HG02938 (cell line): ENCODE results near the gene CFAP70.
"Not testable (repeated sequence)": the region's sequence is repeated elsewhere in the genome, so short reads cannot be mapped to it uniquely, and the experiment has no call there.

Experiments
- ATAC-seq: cut with Tn5 transposase; IDR thresholded peaks from one replicate; pipeline ENCODE4 v1.9.1; 2021; ENCODE audit warnings: mild to moderate bottlenecking, moderate library complexity; ENCODE audit not compliant: unreplicated experiment

CFAP70 gene

DNA sequence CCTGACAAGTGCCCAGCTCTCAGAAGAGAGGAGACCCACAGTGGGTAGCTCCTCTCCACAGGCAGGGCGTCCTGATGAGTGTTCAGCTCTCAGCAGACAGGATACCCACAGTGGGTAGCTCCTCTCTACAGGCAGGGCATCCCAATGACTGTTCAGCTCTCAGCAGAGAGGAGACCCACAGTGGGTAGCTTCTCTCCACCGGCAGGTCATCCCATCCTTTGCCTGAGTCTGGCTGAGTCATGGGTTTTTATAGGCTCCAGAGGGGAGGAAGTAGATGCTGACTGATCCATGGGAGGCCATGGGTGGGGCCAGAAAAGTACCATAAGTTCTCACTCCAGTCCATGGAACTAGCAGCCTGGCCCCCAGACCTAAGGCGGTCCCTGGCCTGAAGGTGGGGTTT is 18.5 kb downstream of the CFAP70 start:
- ATAC-seq: no peak

DNA sequence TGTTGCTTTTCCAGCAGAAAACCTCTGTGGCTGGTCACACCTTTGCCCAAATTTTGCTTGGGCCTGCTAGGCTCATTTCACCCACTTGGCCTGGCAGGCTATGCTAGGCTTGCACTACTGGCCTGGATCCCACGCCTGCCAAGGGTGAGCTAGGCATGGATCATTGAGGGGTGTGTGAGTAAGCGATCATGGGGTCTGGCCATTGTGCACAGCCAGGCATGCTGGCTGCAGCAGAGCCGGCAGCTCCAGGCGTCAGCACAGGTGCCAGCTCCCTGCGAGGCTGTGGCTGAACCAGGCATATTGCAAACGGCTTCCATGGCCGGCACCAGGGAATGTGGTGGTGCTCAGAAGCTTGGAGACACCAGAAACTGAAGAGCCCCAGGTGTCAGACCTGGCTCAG is 19.2 kb downstream of the CFAP70 start:
- ATAC-seq: no peak

DNA sequence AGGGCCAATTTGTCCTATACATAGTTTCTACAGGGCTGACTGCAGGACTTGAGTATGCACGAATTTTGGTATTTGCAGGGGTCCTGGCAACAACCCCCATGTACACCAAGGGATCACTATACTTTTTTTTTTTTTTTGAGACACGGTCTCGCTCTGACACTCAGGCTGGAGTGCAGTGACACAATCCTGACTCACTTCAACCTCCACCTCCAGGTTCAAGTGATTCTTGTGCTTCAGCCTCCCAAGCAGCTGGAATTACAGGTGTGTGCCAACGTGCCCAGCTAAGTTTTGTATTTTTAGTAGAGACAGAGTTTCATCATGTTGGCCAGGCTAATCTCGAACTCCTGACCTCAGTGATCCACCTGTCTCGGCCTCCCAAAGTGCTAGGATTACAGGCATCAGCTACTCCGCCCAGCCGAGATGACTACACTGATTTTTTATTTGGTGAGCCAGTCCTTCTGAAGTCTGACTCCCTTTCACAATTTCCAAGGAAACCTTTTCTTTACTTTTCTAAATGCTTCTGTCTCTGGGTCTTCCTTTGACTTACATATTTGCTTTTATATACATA is 19.8 kb downstream of the CFAP70 start:
- ATAC-seq: no peak

DNA sequence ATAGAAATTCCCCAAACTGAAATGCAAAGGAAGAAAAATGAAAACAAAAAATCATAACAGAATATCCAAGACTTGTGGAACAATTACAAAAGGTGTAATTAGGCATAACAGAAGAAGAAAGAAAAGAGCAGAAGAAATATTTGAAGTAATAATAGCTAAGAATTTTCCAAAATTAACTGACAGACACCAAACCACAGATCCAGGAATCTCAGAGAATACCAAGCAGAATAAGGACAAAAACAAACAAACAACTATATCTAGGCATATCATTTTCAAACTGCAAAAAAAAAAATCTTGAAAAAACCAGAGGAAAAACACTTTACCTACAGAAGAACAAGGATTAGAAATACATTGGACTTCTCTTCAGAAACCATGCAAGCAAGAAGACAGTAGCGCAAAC is 25.5 kb downstream of the CFAP70 start:
- no peak for ATAC-seq

DNA sequence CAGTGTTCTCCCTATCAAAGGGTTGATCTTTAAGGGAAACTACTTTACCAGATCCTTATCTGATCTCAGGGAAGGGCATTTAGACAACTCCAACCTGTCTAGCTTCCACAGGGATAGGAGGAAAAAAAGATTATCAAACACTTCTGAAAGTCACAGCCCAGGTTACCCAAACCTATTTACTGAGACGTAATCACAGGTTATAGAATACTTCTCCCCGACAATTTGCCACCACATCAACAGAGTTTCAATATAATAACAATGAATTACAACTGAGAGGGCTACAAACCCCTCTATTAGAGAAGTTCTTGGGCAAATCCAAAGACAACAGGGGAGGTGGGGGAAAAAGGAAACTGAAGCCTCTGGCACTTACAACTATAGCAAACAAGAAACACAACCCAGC is 26.3 kb downstream of the CFAP70 start:
- ATAC-seq: no peak

DNA sequence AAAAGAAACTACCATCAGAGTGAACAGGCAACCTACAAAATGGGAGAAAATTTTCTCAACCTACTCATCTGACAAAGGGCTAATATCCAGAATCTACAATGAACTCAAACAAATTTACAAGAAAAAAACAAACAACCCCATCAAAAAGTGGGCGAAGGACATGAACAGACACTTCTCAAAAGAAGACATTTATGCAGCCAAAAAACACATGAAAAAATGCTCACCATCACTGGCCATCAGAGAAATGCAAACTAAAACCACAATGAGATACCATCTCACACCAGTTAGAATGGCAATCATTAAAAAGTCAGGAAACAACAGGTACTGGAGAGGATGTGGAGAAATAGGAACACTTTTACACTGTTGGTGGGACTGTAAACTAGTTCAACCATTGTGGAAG is 30.1 kb downstream of the CFAP70 start:
- ATAC-seq: not testable (repeated sequence)

DNA sequence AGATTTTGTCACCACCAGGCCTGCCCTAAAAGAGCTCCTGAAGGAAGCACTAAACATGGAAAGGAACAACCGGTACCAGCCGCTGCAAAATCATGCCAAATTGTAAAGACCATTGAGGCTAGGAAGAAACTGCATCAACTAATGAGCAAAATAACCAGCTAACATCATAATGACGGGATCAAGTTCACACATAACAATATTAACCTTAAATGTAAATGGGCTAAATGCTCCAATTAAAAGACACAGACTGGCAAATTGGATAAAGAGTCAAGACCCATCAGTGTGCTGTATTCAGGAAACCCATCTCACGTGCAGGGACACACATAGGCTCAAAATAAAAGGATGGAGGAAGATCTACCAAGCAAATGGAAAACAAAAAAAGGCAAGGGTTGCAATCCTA is 33.4 kb downstream of the CFAP70 start:
- not testable (repeated sequence) for ATAC-seq

DNA sequence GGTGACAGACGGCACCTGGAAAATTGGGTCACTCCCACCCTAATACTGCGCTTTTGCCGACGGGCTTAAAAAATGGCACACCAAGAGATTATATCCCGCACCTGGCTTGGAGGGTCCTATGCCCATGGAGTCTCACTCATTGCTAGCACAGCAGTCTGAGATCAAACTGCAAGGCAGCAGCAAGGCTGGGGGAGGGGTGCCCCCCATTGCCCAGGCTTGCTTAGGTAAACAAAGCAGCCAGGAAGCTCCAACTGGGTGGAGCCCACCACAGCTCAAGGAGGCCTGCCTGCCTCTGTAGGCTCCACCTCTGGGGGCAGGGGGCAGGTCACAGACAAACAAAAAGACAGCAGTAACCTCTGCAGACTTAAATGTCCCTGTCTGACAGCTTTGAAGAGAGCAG is 35.1 kb downstream of the CFAP70 start:
- ATAC-seq: not testable (repeated sequence)

DNA sequence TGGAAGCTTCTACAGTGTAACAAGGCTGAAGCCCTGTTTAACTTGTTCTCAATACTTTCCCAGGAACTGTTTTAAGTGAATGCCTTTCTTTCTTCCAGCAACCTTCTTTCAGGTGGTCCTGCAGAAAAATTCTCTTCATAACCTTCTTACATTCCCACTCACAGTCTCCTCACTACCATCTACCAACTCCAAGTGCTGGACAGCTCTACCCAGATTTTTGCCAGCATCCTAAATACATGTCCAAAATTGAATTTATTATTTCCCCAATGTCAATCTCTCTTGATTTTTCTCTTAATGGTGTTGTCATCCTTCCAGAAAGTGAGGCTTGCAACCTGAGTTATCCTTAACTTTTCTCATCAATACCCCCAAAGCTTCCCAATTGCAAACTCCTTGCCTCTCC is 48.2 kb downstream of the CFAP70 start:
- no peak for ATAC-seq

DNA sequence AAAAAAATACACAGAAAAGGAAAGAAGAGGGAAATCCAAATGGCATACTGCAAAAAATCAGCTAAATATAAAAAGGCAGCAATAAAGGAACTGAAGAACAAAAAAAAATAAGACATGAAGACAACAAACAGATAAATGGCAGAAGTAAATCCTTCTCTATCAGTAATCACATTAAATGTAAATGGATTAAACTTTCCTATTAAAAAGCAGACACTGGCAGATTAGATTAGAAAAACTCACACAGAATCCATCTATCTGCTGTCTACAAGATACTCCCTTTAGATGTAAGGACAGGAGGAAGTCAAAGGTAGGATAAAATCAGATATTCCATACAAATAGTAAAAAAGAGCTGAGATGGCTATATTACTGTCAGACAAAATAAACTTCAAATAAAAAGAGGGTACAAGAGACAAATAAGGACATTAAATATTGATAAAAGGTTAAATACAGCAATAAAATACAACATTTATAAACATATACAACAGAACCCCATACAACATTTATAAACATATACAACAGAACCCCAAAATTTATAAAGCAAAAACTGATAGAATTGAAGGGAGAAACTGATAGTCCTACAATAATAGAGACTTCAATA is 51.4 kb downstream of the CFAP70 start:
- no peak for ATAC-seq

DNA sequence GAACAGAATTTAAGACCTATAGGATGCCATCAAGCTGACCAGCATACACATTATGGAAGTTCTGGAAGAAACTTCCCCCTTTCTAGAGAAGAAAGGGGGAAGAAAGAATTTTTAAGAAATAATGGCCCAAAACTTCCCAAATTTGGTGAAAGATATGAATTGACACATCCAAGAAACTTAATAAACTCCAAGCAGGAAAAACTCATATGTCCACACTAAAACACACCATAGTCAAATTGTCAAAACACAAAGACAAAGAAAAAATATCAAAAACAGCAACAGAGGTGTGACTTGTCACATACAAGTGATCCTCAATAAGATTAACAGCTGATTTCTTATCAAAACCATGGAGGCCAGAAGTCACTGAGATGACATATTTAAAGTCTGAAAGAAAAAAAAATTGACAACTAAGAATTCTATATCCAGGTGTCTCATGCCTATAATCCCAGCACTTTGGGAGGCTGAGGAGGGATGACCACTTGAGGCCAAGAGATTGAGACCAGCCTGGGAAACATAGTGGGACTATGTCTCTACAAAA is 52.4 kb downstream of the CFAP70 start:
- no peak for ATAC-seq

DNA sequence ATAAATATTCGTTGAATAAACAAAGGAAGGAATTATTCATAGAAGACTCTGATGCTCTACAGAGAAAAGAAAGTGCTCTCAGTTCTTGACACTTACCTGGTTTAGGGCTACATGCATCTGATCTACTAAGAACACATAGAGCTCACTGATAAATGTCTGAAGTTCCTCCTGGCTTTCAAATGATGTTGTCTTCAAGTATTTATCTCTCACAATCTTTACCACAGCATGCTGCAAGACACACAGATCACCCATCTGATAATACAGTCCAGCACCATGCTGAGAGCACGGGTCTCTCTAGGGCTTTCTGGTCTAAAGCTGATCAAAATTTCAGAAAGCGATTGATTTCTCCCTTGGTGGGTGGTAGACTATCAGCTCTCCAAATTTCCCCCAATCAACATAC is 61.7 kb downstream of the CFAP70 start:
- no peak for ATAC-seq

DNA sequence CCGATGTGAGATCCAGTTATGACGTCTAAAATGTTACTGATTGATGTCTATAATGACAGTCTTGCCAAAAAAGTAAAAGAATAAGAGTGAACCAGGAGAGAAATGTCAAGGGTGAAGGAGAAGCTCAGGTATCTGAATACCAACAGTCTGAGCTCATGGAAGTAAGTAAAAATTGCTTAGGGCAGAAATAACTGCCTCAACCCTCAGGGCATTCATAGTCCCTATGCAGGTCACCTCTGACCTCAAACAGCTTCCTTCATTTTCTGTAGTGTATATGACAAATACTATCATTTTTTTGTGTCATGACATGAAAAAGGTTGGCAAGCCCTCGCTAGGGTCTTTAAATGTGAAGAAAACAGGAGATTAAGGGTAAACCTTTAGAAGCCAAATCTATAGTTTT is 65.2 kb downstream of the CFAP70 start:
- no peak for ATAC-seq

DNA sequence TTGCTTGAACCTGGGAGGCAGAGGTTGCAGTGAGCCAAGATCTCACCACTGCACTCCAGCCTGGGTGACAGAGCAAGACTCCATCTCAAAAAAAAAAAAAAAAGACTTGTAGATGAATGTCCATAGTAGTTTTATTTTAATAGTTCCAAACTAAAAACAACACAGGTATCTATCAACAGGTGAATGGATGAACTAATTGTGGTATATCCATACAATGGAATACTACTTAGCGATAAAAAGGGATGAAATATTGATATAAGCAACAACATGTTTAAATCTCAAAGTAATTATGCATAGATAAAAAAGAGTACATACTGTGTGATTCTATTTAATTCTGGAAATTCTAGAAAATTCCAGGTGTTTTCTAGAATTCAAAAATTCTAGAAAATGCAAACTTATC is 68.7 kb downstream of the CFAP70 start:
- ATAC-seq: no peak

DNA sequence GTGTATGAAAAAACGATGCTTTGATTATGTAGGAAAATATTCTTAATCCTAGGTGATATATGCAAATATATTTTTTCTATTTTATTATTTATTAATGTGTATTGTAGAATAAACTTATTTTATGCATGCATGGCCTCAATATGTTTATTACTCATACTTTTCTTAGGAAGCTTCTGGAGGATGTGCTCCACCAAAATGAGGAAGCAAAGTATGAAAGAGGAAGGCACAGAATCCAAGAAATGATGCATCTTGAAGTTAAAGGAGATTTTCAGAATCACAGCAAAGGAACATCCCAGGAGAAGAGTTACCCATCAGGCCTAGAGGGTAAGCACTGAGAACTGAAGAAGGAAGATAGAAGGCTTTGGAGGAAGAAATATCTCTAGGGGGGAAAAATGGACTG is 71.2 kb downstream of the CFAP70 start:
- no peak for ATAC-seq

DNA sequence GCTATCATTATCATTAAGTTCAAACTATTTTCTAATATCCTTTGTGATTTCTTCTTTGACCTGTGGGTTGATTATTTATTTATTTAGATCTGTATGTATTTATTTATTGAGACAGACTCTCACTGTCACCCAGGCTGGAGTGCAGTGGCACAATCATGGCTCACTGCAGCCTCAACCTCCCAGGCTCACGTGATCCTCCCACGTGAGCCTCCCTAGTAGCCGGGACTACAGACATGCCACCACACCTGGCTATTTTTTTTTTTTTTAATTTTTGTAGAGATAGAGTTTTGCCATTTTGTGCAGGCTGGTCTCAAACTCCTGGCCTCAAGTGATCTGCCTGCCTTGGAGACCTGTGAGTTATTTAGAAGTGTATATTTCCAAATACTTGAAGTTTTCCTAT is 77.6 kb downstream of the CFAP70 start:
- ATAC-seq: no peak

DNA sequence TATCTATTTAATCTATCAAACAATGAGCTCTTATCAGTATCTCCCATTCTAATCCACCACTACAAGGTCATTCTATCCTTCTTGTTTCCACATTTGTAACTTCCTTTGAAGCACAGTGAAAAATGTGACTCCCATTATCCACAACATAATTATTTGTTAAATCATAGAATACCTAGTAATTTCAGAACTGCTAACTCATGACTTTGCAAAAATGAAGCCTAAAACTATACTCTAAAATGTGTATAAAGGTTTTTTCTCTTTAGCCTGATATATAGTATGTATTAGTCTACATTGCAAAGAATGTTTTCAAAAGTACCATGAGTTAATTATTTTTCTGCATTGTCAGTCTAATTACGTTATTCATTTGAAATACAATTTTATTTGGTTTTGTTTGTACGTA is 94.2 kb downstream of the CFAP70 start:
- ATAC-seq: no peak

DNA sequence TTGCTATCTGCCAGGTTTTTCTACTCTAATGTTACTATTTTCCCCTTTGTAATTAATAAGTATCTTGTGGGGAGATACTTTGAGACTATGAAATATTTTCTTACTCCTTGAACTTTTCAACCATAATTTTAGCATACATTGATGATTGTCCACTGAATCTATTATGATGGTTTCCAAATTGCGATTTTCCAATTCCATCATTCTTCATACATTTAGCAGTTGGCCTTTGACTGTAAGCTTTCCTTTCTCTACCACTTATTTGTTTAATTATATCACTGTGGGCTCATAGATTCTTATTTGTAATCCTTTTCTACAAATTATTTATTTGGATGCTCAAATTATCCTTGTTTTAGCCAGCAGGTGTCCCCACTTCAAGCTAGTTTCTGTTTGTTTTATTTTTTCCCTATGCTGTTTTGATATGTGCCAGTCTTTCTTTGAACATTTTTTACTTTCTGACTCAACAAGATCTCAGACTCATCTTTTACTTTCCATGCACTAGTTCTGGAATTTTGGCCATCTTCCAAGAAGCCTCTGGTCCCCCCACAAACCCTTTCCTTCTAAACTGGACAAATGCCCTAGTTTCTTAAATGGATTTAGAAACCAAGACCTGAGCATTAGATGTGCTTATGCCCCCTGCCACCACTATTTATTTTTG is 94.8 kb downstream of the CFAP70 start:
- no peak for ATAC-seq

DNA sequence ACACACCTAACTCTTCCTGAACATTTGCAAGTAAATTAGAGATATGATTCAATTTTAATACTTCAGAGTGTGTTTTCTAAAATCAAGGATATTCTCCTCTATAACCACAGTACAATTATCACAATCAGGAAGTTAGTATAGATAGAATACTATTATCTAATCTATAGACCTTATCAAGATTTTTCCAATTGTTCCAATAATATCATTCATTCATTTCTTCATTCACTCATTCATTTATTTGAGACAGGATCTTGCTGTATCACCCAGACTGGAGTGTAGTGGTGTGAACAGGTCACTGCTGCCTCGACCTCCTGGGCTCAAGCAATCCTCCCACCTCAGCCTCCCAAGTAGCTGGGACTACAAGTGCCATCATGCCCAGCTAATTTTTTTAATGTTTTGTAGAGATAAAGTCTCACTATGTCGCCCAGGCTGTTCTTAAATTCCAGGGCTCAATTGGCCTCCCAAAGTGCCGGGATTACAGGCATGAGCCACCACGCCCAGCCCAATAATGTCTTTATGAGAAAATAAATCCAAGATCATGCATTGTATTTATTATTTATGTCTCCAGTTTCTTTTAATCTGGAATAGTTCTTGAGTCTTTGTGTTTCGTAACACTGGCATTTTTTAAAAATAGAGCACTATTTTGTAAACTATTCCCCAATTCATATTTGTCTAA is 95.6 kb downstream of the CFAP70 start:
- no peak for ATAC-seq

DNA sequence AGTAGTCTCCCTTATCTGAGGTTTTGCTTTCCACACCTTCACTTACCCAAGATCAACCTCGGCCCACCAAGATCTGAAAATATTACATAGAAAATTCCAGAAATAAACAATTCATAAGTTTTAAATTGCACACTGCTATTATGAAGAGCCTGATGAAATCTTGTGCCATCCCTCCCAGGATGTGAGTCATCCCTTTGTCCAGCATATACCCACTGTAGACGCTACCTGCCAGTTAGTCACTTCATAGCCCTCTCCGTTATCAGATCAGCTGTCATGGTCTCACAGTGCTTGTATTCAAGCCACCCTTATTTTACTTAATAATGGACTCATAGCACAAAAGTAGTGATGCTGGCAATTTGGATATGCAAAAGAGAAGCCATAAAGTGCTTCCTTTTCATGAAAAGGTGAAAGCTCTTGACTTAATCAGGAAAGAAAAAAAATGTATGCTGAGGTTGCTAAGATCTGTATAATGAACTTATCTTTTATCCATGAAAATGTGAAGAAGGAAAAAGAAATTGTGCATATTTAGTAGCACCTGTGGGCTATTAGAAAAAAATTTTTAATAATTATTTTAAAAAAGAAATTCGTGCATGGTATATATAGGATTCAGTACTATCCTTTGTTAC is 96.4 kb downstream of the CFAP70 start:
- ATAC-seq: no peak

DNA sequence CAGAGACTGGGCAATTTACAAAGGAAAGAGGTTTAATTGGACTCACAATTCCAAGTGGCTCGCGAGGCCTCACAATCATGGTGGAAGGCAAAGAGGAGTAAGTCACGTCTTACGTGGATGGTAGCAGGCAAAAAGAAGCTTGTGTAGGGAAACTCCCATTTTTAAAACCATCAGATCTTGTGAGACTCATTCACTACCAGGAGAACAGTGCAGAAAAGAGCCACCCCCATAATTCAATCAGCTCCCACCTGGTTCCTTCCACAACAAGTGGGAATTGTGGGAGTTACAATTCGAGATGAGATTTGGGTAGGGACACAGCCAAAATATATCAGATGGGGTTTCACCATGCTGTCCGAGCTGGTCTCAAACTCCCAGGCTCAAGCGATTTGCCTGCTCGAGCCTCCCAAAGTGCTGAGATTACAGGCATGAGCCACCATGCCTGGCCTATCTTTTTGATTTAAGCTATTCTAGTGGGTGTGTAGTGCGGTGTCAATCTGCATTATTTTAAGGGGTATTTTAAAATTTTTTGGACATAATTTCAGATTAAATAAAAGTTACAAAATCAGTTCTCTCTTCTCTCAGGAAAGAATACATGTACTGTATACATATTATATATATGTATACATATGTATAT is 97.2 kb downstream of the CFAP70 start:
- ATAC-seq: no peak
